ENCODE measurements around the gene SLC6A18.

Gene SLC6A18, protein sequence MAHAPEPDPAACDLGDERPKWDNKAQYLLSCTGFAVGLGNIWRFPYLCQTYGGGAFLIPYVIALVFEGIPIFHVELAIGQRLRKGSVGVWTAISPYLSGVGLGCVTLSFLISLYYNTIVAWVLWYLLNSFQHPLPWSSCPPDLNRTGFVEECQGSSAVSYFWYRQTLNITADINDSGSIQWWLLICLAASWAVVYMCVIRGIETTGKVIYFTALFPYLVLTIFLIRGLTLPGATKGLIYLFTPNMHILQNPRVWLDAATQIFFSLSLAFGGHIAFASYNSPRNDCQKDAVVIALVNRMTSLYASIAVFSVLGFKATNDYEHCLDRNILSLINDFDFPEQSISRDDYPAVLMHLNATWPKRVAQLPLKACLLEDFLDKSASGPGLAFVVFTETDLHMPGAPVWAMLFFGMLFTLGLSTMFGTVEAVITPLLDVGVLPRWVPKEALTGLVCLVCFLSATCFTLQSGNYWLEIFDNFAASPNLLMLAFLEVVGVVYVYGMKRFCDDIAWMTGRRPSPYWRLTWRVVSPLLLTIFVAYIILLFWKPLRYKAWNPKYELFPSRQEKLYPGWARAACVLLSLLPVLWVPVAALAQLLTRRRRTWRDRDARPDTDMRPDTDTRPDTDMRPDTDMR

DNA sequence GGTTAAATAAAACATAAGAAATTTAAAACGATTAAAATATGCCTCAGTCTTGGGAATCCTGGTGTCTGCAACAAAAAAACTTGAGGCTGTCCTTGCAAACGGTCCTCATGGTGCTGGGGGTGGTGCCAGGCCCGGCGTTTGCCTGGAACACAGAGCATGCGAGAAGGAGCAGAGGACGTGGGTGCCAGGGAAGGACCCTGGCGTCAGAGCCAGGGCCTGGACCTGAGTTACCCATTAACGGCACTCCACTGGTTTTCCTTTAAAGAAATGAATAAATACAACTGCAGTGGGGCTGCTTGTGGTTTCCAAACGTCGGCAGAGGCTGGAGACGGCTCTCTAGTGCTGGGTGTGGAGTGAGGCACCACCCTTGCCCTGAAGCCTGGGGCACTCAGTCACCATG, at the start of gene SLC6A18:
SLC6A18 (plus strand) TSS at position 301 of the 400 bp plus-strand sequence; CDS start at position 398, 97 bp downstream.
- no peak for DNase-seq

DNA sequence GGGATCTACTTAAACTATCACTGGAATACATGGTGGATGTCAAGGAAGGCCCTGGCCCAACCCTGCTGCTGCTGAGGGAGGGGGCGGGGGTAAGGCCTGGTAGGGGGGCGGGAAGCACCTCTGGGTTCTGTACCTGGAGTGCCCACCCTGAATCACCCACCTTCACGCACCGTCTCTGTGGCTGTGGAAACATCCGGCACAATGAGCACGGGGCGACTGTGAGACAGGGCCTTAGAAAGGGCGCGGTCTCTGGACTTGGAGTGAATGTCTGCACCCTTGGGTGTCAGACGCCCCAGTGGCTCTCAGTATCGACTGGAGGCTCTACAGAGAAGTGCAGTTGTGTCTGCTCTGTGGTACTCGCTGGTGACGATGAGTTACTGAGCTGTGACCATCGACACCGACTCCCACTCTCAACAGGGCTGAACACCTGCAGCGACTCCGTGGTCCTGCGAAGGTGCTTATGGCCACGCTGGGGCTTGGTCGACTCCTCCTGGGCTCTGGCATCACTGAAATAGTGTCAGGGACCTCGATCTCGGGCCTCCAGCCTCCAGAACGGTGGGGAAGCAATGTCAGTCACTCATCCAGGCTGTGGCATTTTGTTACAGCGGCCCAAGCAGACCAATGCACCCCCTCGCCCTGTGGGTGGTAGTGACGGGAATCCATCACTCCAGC, 49.2 kb upstream of the SLC6A18 start:
- DNase-seq: no peak

DNA sequence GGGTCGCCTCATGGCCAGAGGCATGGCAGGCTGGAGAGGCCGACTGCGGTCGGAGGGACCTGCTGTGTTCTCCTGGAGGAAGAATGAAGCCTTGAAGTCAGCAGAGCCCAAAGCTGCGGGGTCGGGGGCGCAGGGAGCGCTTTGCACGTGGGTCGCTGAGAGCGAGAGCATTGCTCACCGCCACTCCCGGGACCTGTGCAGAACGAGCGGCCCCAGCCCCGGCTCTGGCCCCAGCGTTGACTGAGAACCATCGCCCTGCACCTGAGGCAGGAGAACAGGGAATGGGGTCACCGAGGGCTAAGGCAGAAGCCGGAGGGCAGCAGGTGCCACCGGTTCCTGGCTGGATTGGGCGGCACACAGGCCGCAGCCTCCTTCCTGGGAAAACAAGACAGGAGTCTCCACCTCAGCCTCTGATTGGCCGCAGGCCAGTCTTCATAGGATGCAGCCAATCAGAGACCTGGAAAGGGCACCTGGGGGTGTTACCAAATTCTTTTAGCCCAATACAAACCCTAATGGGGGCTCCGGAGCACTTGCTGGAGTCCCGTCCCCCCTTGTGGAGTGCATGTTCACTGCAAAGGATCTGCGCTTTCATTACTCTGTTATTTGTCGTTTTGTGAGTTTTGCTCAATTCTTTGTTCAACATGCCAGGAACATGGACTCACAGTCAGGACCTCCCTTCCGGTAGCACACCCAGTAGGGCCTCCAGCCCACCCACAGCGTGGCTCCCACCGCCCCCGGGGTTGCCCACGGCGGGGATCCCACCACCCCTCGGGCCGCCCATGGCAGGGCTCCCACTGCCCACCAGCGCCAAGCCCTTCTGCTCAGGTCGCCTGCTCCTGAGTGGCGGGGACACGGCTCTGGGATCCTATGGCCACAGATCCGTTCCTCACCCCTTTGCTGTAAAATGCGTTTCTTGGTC, 48.4 kb upstream of the SLC6A18 start:
- DNase-seq: peak; percentile 15

DNA sequence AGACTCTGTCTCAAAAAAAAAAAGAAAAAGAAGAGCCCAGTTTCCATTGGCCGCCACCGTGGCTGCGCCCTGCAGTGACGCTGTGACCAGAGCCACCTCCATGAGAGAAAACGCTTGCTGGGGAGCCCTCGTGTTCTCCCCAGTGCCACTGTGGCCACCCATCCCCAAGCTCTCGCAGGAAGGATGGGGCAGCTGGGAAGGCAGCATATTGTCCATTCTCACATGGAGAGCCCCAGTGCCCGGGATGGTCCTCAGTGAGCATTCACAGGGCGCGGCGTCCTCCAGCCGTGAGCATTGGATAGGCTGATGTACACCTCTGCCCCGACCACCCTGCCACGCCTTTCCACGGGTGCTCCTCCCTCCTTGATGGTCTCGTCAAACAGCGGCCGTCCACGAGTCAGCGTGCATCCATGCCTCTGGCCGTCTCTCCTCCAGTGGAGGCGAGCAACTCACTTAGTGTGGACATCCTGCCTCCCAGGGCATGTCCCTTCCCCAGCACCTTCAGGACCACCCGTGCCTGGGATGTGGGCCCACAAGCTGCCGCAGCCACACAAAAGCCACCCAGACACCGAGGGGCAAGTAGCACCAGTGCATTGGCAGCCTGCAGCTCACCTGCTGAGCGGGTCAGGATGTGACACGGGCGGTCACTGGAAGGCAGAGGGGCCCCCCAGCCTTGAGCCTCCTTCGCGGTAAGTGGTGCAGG, 47.2 kb upstream of the SLC6A18 start:
- no peak for DNase-seq

DNA sequence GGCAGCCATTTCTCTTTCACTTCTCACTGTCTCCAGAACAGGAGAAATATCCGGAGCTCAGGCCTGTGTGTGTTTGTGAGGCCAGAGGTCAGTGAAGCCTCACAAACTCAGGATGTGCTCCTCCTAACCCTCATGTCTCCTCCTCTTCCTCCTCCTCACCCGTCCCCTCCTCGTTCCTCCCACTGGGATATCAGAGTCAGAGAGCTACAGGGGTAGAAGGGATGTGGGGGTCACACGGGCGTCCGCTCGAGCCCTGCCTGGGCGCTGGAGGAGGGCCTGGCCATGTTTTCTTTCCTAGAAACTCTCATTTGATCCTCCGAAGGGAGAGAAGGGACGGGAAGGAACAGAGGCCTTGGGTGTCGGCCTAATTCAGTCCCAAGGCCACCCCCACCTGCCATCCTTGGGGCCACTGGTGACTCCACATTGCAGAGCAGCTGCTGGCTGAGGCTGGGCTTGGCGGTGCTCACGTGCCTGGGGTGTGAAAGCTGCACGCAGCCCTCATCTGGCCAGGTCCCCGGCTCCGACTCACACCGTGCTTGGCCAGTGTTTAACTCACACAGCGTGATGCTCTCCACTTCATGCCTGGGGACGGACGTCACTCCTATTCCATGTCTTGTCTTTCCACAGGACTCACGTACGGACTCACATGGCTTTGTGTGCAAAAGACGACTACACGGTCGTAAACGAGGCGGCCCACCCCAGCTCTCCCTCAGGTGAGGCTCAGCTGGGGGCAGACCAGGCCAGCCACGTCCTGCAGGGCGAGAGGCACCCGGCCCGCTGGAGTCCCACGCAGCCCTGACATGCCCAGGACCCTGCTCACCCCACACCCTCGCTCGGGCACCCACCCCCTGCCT, 46.4 kb upstream of the SLC6A18 start:
- DNase-seq: no peak

DNA sequence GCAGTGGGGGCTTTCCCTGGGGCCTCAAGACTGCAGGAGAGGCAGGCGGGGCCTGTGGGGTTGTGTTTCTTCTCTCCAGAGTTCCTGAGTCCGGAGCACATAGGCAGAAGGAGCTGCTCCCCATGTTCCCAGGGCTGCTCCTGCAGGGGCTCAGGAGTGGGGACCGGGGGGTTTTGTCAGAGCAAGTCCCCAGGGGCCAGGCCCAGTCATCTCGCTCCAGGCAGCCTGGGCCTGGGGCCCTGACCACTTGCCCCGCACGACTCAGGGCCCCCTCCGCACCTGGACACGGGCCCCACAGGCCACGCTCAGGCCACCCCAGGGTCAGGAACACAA, 45.8 kb upstream of the SLC6A18 start:
- no peak for DNase-seq

DNA sequence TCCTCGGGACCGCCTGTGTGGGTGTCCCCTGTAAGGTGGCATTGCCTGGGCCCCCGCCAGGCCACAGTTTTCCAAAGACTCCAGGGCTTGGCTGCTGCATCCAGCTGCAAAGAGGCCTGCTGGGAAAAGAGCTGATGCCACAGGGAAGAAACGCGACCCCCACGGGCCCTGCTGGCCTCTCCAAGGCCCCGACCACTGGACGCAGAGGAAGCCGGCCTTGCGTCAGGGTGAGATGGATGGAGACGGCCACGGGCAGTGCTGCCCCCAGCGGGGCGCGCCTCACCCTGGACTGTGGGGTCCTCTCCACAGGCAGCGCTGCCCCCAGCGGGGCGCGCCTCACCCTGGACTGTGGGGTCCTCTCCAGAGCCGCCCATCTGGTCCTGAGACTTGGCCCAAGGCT, 45.1 kb upstream of the SLC6A18 start:
- no peak for DNase-seq

DNA sequence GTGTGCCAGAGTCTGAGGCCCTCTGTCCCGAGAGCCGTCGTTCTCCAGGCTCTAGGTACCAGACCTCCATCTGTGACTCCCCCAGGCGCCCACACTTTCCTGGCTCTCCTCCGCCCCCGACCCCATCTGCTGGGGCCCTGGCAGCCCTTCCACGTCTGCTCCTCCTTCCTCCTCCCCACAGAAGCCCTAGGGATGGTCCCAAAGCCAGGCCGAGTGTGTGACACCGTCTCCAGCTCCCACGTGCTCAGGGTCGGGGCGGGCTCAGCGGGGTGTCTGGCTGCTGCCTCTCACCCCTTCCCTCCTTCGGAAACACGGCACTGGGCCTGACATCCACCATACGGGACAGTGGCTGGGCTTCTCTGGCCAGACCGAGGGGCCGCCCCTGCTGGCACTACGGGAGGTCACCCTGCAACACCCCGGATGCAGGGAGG, 44.3 kb upstream of the SLC6A18 start:
- DNase-seq: no peak

DNA sequence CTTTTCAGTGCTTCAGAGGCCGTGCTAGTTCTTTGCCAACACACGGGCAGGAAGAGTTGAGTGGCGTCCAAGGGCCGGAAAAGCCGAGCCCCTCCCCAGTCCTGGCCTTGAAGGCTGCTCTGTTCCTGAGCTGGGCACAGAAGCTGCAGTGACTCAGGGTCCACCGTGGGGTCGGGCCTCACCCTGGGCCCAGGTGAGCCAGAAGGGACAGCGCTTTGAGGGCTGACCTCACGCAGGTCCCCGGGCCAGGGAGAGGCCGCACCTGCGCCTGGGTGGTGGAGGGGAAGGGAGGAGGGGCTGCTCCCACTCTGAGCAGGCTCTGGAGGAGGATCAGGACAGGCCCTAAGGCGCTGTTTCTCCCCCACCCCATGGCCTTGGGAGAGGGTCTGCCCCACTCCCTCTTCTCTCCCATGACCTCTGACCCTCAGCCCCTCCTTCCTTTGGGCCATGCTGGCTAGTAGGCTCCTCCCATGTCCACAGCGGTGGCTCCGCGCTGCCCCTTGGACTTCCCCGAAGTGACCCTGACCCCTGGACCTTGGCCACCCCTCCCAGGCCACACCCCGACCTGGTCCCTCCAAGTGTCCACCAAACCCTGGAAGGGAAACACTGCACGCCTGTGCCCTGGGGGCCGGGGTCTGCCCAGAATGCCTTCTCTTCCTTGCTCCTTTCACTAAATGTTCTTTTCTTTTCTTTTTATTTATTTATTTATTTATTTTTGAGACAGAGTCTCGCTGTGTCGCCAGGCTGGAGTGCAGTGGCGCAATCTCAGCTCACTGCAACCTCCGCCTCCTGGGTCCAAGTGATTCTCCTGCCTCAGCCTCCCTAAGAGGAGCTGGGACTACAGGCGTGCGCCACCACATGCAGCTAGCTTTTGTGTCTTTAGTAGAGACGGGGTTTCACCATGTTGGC, 43.5 kb upstream of the SLC6A18 start:
- DNase-seq: no peak

DNA sequence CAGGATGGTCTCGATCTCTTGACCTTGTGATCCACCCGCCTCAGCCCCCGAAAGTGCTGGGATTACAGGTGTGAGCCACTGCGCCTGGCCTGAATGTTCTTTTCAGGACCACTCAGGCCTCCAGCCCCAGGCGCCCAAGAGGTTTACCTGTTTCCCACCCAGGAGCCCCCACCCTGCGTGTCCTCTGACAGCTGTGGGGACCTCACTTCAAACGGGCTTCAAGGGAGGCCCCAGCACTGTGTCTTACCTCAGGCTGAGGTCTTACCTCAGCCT, 42.9 kb upstream of the SLC6A18 start:
- DNase-seq: no peak

DNA sequence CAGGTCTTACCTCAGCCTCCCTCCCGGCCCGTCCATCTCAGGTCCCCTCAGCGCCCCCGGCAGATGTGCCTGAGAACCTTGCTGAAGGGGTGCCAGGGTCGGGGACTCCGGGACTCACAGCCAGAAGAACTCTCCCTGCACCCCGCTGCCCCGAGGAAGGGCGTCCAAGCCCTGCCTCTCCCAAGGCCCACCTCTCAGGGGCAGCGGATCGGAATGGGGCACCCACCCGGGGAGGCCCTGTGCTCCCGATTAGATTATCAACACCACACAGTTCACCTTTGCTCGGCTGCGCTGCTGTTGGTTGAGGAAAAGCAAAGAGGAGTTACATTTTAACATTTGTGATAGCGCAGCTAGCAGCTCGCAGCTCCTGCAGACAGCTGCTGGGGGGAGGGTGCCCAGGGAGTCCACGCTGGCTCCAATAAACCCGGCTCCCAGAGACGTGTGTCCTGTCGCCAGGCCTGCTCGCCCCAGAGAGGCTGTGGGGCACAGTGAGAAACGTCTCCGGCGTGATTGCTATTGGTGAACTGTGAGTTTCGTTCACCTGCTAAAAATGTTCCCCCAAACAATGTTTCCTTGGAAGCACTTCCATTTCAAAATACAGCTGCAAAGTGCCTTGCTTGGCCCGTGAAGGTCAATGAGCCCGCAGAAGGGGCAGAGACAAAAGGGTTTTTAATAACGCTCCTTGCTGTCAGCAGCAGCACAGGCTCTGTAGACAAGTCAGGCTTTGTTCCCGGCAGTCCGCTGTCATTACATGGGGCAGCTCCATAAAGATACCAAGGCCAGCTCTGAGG, 42.4 kb upstream of the SLC6A18 start:
- DNase-seq: no peak

DNA sequence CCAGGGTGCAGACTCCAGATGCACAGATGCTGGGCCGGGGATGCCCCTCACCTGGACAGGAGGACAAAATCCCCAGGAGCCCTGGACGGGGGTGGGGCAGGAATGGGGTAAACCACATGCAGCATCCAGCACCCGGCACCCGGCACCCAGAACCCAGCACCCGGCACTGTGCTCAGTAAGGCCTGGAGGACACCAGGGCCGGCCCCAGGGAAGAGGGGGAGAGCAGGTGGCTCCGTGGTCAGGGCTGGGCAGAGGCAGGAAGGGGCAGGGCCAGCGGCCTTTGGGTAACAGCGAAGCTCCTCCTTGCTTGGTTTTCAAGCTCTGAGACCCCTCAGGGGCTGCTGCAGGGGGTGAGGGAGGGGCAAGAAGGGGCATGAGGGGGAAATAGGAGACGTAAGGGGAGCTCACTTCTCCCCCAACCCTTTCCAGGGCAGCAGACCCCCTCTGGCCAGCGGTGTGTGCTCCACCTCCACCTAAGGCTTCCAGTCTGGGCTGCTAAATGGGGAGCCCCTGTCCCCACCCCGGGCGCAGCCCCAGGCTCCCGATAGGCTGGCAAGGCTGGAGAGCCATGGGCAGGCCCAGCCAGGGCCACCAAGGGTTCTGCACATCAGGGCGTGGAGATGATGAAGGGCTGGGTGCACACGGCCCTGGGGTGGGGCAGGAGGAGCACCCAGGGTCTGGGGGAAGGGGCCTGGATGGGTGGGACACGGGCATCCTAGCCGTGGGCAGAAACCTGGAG, 41.6 kb upstream of the SLC6A18 start:
- no peak for DNase-seq

DNA sequence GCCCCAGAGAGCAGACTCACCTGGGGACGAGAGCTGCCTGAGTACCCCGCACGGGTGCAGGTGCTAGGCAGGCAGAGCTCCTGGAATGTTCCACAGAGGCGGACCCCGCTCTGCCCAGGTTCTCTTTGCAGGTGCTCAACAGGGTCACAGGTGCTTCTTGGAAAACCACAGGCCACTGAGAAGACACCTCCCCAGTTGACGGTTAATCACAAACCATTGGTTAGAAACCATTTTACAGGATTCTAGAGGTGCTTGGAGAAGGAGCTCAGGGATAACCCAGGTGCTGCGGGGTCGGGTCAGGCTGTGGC, 41.1 kb upstream of the SLC6A18 start:
- no peak for DNase-seq

DNA sequence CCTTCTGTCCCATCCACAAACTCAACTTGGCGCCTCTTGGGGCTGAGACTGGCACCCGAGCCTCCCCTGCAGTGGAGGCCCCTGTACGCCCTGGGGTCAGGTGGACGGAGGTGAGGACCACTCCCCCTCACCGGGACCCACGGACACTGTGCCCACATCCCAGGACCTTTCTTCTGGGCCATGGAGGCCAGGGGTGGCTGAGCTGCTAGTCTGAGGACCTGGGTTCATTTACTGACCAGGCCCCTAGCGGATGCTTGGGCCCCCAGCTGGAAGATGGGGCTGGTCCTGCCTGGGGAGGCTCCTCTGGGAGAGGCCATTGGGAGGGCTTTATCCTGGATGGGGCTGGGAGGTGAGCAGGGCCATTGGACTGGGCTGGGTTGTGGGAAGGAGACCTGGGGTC, 40.7 kb upstream of the SLC6A18 start:
- no peak for DNase-seq

DNA sequence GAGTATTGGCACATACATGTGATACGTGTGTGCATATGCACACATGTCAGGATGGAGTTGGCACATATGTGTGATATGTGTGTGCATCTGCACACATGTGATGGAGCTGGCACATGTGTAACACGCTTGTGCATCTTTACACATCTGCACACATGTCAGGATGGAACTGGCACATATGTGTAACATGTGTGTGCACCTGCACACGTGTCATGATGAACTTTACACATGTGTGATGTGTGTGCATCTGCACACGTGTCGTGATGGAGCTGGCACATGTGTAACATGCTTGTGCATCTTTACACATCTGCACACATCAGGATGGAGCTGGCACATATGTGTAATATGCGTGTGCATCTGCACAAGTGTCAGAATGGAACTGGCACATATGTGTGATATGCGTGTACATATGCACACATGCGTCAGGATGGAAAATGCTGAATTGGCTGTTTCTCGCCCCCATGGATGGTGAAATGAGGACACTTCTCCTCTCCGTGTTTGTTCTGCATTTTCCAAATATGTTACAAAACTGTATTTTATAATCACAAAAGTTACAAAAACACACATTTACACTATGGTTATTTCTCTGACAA, 40.0 kb upstream of the SLC6A18 start:
- no peak for DNase-seq

DNA sequence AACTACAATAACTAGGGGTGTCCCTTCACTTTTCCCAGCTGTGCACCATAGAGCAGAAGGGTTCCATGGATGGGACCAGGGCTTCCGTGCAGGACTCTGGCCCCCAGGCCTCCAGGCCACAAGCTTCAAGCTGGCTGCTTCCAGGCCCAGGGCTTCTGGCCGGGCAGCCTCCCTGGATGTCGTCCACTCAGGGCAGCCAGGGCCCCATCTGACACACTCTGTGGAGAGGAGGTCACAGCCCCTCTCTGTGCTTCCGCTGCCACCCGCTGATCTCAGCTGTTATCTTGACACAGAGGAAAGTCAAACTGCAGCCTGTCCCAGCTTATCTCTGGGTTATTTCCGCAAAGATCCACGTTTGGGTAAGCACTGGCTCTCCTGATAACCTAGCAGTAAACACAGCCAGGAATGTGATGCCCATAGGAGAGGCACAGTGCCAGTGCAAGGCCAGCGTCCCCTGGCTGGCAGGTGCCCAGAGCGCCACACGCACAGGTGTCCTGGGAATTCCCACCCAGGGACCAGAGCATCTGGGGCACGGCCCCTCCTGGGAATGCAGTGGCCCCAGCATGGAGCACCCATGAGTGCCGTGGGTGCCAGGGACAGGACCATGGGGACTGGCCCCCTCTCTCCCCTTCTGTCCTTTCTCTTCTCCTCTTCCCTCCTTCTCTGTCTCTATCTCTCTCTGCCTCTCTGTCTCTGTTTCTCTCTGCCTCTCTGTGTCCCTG, 39.4 kb upstream of the SLC6A18 start:
- peak; percentile 85 for DNase-seq

DNA sequence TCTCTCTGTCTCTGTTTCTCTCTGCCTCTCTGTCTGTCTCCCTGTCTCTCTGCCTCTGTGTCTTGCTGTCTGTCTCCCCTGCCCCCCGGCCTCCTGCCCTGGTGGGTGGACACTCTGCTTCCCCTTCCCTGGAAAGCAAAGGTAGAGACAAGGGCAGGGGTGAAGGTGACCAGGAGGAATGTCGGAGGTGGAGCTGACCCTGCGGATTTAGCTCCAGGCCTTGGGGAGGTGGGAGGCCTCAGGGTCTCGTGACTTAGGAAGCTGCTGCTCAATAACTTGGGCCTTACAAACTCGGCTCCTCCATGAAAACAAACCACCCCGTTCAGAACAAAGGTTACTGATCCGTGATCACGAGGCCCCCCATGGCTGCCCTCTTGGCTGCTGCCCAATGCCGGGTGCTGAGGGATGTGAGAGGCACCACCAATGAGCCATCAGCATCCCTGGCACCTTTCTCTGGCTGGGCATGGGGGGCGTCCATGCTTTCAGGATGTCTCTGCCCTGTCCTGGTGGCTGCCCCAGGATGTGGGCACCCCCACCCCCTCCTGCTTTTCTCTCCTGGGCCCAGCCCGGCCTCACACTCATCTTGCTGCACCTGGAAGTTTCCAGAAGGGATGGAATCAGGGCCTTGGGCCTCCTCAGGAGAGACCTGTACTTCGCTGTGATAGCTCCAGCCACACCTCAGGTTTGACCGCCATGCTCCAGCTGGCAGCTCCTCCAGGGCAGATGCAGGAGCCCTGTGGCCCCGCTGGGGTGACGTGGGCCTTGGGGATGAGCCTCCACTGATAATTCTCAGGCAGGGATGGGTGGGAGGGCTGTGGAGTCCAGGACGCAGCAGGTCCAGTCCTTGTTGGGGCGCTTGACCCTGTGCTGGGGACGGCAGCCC, 38.6 kb upstream of the SLC6A18 start:
- DNase-seq: no peak
